PC-9 (cell line): ENCODE results near the gene ATP10A.

Experiments
- CTCF ChIP-seq: fragments of 200-600 bp; sonication (generic); conservative IDR thresholded peaks from 2 replicates; pipeline ENCODE4 v1.6.1; 2017; ENCODE audit warnings: mixed run types, antibody characterized with exemption, mild to moderate bottlenecking, moderate library complexity
- EZH2 ChIP-seq: fragments of 200-600 bp; sonication (generic); IDR thresholded peaks from 2 replicates; pipeline ENCODE4 v1.8.0; 2017; ENCODE audit warnings: antibody characterized with exemption, low read depth

DNA sequence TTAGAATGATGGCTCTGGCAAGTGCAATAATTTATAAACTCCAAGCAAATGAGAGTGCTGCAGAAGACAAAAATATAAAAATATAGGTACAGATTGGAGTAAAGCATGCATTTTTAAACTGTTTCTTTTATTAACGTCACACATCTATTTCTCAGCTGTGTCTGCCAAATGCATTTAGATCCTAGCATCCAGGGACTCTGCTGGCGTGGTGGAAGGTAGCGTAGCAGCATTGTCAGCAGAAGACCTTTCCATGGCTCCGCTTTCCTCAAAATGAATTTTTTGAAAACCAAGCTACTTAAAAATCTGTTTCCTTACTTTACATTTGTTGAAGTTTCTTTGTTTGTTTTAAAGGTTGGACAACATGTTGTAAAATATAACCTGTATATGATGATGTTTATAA lies 16.3 kb upstream of the ATP10A start:
- TF ChIP-seq CTCF (no peak), EZH2 (no peak)
